Neuronal stem cell (in vitro differentiated cells): ENCODE results near the gene MBOAT7. TPM values are rescaled to one million over a fixed set of nuclear protein-coding genes. Genes with fewer than 3 reads are reported as not detected.

Experiments
- DNase-seq: peaks from one replicate; pipeline ENCODE4 v3.0.0-alpha.2; 2013; ENCODE audit warnings: low spot score
- H2AFZ ChIP-seq: one replicate; pipeline ENCODE4 v1.6.1; 2013; ENCODE audit warnings: mild to moderate bottlenecking, low read length, inconsistent platforms
- H2AK5ac ChIP-seq: 2 replicates; pipeline ENCODE4 v1.6.1; 2013; ENCODE audit warnings: low read depth, mild to moderate bottlenecking, inconsistent platforms, low read length, moderate library complexity, mixed read lengths
- H2BK120ac ChIP-seq: 2 replicates; pipeline ENCODE4 v1.6.1; 2013; ENCODE audit warnings: low read depth, mild to moderate bottlenecking, inconsistent platforms, low read length, moderate library complexity, mixed read lengths
- H2BK12ac ChIP-seq: one replicate; pipeline ENCODE4 v1.6.1; 2013; ENCODE audit warnings: low read length, inconsistent platforms
- H2BK15ac ChIP-seq: 2 replicates; pipeline ENCODE4 v1.6.1; 2013; ENCODE audit warnings: mild to moderate bottlenecking, low read length, inconsistent platforms, mixed read lengths
- H2BK5ac ChIP-seq: one replicate; pipeline ENCODE4 v1.6.1; 2013; ENCODE audit warnings: inconsistent platforms, mild to moderate bottlenecking, low read length, moderate library complexity
- H3K14ac ChIP-seq: one replicate; pipeline ENCODE4 v1.6.1; 2013; ENCODE audit warnings: low read length, inconsistent platforms
- H3K18ac ChIP-seq: 2 replicates; pipeline ENCODE4 v1.6.1; 2013; ENCODE audit warnings: low read length, inconsistent platforms
- H3K23ac ChIP-seq: 2 replicates; pipeline ENCODE4 v1.6.1; 2013; ENCODE audit warnings: low read depth, mild to moderate bottlenecking, mixed read lengths, low read length, inconsistent platforms; ENCODE audit not compliant: poor library complexity
- H3K27ac ChIP-seq: replicated peaks from 3 replicates; pipeline ENCODE4 v1.5.1; 2013; ENCODE audit warnings: low read length, inconsistent platforms
- H3K27me3 ChIP-seq, 3 experiments: 2 replicates each; pipeline ENCODE4 v1.6.1; 2013; ENCODE audit warnings: low read length in 3 of 3, mild to moderate bottlenecking in 2 of 3, inconsistent platforms in 1 of 3, low read depth in 1 of 3, mixed read lengths in 1 of 3, moderate library complexity in 1 of 3; ENCODE audit not compliant: control insufficient read depth in 3 of 3, insufficient read depth in 3 of 3
- H3K36me3 ChIP-seq, 2 donors: replicated peaks in 1 of 2; 2 replicates each; pipeline ENCODE4 v1.6.1; 2013; ENCODE audit warnings: low read length in 2 of 2; ENCODE audit not compliant: control insufficient read depth in 2 of 2, insufficient read depth in 2 of 2
- H3K4ac ChIP-seq: 2 replicates; pipeline ENCODE4 v1.6.1; 2013; ENCODE audit warnings: inconsistent platforms, mild to moderate bottlenecking, low read length, moderate library complexity
- H3K4me1 ChIP-seq, 2 donors: 1 replicate in 1 of 2; 2 replicates in 1 of 2; pipeline ENCODE4 v1.6.1; 2013; ENCODE audit warnings: low read length in 2 of 2, low read depth in 1 of 2; ENCODE audit not compliant: control insufficient read depth in 2 of 2, insufficient read depth in 1 of 2
- H3K4me2 ChIP-seq: one replicate; pipeline ENCODE4 v1.6.1; 2013; ENCODE audit warnings: mild to moderate bottlenecking, low read length, inconsistent platforms; ENCODE audit not compliant: insufficient read depth, poor library complexity, severe bottlenecking
- H3K4me3 ChIP-seq, 2 donors: 2 replicates each; pipeline ENCODE4 v1.5.1; 2013; ENCODE audit warnings: low read length in 2 of 2, mild to moderate bottlenecking in 2 of 2, inconsistent platforms in 1 of 2, moderate library complexity in 1 of 2
- H3K79me1 ChIP-seq: one replicate; pipeline ENCODE4 v1.6.1; 2013; ENCODE audit warnings: low read depth, mild to moderate bottlenecking, inconsistent platforms, low read length, moderate library complexity
- H3K9ac ChIP-seq: one replicate; pipeline ENCODE4 v1.6.1; 2013; ENCODE audit warnings: mild to moderate bottlenecking, low read depth, low read length, inconsistent platforms; ENCODE audit not compliant: poor library complexity
- H3K9me3 ChIP-seq, 2 donors: replicated peaks in 1 of 2; 2 replicates each; pipeline versions ENCODE3 to v1.6.1; 2013; ENCODE audit warnings: low read length in 2 of 2, mild to moderate bottlenecking in 2 of 2, inconsistent platforms in 1 of 2, low read depth in 1 of 2, mixed read lengths in 1 of 2, moderate library complexity in 1 of 2; ENCODE audit not compliant: control insufficient read depth in 2 of 2, insufficient read depth in 1 of 2
- H4K8ac ChIP-seq: one replicate; pipeline ENCODE4 v1.6.1; 2013; ENCODE audit warnings: low read depth, mild to moderate bottlenecking, inconsistent platforms, low read length, moderate library complexity
- H4K91ac ChIP-seq: one replicate; pipeline ENCODE4 v1.6.1; 2013; ENCODE audit warnings: low read length, low read depth, mild to moderate bottlenecking, inconsistent platforms; ENCODE audit not compliant: poor library complexity
- WGBS, 2 donors: extraction: QIAGEN DNeasy Blood & Tissue Kit; methylation state at CpG; one replicate each; pipeline ENCODE4 v1.1.7; 2013; ENCODE audit warnings: missing lambda C conversion rate in 2 of 2, mixed read lengths in 1 of 2; ENCODE audit not compliant: insufficient read length in 2 of 2, insufficient replicate concordance in 1 of 2; ENCODE audit errors: extremely low coverage in 2 of 2; 5-methylcytosine and 5-hydroxymethylcytosine counted together
- polyA plus RNA-seq, 2 experiments: library from polyadenylated mRNA; stranded (reverse); fragments of 200-250 nt; gene quantifications; one replicate each; pipeline ENCODE4 v1.2.3, GENCODE V29; 2013

The MBOAT7 gene, protein sequence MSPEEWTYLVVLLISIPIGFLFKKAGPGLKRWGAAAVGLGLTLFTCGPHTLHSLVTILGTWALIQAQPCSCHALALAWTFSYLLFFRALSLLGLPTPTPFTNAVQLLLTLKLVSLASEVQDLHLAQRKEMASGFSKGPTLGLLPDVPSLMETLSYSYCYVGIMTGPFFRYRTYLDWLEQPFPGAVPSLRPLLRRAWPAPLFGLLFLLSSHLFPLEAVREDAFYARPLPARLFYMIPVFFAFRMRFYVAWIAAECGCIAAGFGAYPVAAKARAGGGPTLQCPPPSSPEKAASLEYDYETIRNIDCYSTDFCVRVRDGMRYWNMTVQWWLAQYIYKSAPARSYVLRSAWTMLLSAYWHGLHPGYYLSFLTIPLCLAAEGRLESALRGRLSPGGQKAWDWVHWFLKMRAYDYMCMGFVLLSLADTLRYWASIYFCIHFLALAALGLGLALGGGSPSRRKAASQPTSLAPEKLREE
- polyA plus RNA-seq (2013, experiment 1 of 2), result 76.6 TPM
- 77.6 TPM for polyA plus RNA-seq (2013, experiment 2 of 2)

DNA sequence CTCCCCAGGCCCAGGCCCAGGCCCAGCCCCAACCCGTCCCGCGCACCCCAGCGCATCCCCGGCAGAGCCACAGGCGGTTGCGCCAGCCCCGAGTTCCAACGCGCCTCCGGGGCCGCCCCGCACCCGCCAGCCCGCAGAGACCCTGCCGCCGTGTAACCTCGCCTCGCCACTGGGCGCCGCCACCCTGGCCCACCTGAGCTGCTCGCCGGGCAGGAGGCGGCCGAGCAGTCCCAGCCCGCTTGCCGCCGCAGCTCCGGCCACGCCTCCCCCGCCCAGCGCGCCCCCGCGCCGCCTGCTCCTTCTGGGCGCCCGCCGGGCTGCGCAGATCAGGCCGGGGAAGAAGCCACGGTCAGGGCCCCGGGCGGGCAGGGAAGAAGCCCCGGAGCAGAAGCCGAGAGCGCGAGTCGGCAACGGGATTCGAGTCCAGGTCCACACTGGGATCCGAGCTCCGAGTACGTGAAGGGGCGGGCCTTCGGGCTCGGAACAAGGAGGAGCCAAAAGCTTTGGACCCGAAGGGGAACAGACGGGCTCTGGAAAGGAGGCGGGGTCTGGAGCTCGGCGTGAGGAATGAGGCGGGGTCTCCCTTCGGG is at the start of gene MBOAT7:
Gene MBOAT7, minus strand, starts transcription at position 436 of the 590 bp plus-strand sequence. CDS start 1,072 bp downstream, outside the sequence.
- no CpG with 5 or more reads among the region's 64 CpGs for WGBS, 2 donors

DNA sequence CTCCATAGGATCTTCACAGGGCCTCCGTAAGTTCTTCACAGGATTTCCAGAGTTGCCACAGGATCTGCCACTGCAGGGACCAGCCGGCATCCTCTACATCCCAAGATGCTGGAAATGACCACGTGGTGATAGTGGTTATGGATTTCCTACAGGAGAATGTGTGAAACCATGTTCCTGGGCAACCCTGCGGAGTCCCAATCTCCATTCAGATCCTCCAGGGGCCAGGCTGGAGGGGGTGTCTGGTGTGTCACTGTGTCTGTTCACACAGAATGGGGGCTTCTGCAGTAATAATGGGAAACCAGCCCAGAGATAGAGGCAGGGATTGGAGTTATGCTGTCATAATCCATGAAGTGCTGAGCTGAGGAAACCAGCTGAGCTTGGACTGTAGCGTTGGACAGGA is 44.6 kb upstream of the MBOAT7 start:
- no peak overlapping the region for H2AK5ac ChIP-seq
- peaks cover 0 to 2% of the 10 kb centered on the region in 2 donors for H3K4me1 ChIP-seq
- no peak overlapping the region for H3K23ac ChIP-seq
- no CpG with 5 or more reads among the region's 5 CpGs for WGBS, 2 donors
- no peak overlapping the region for H3K9ac ChIP-seq
- H3K18ac ChIP-seq, result no peak overlapping the region
- H2BK15ac ChIP-seq, result no peak overlapping the region
- no peak for DNase-seq
- no peak overlapping the region for H3K27ac ChIP-seq
- no peak overlapping the region for H4K8ac ChIP-seq
- no peak overlapping the region for H3K4me3 ChIP-seq
- no peak overlapping the region for H2BK12ac ChIP-seq
- no peak overlapping the region for H3K4ac ChIP-seq
- peaks cover 5% of the 10 kb centered on the region in 2 donors for H3K9me3 ChIP-seq
- no peaks in the 10 kb centered on the region for H3K79me1 ChIP-seq
- no peak overlapping the region for H2BK120ac ChIP-seq
- peaks cover 0 to 9% (median 0%) of the 10 kb centered on the region in 3 experiments for H3K27me3 ChIP-seq
- H3K36me3 ChIP-seq, result no peaks in the 10 kb centered on the region
- no peak overlapping the region for H3K4me2 ChIP-seq
- no peak overlapping the region for H4K91ac ChIP-seq
- H2BK5ac ChIP-seq, result no peak overlapping the region
- no peak overlapping the region for H3K14ac ChIP-seq
- no peak overlapping the region for H2AFZ ChIP-seq

More for the DNA sequence above, at the start of gene MBOAT7:
- H2BK15ac ChIP-seq, result peak within 1 kb of the TSS; percentile 97
- peak within 1 kb of the TSS; percentile 84 for H3K4ac ChIP-seq
- no peaks in the 10 kb centered on the region for H3K27me3 ChIP-seq
- DNase-seq, result no peak
- H2BK12ac ChIP-seq, result peak within 1 kb of the TSS; percentile 58
- H3K36me3 ChIP-seq, result peaks cover 20 to 42% of the 10 kb centered on the region in 2 donors
- peak within 1 kb of the TSS; percentile 63 for H2AK5ac ChIP-seq
- H2AFZ ChIP-seq, result peak within 1 kb of the TSS; percentile 98
- H3K23ac ChIP-seq, result peak within 1 kb of the TSS; percentile 95
- H3K9ac ChIP-seq, result peak within 1 kb of the TSS; percentile 99
- H2BK5ac ChIP-seq, result peak within 1 kb of the TSS; percentile 97
- peaks cover 8% of the 10 kb centered on the region in 2 donors for H3K4me1 ChIP-seq
- peak within 1 kb of the TSS; percentile 94 for H3K14ac ChIP-seq
- peak within 1 kb of the TSS; percentile 100 for H3K18ac ChIP-seq
- H3K4me3 ChIP-seq, result peak within 1 kb of the TSS; percentile 77 to 96
- peak within 1 kb of the TSS; percentile 91 for H3K4me2 ChIP-seq
- peak within 1 kb of the TSS; percentile 98 for H3K27ac ChIP-seq
- peak within 1 kb of the TSS; percentile 94 for H2BK120ac ChIP-seq
- H4K8ac ChIP-seq, result peak within 1 kb of the TSS; percentile 43
- H3K79me1 ChIP-seq, result peaks cover 15% of the 10 kb centered on the region
- H3K9me3 ChIP-seq, result no peaks in the 10 kb centered on the region
- peak within 1 kb of the TSS; percentile 85 for H4K91ac ChIP-seq

DNA sequence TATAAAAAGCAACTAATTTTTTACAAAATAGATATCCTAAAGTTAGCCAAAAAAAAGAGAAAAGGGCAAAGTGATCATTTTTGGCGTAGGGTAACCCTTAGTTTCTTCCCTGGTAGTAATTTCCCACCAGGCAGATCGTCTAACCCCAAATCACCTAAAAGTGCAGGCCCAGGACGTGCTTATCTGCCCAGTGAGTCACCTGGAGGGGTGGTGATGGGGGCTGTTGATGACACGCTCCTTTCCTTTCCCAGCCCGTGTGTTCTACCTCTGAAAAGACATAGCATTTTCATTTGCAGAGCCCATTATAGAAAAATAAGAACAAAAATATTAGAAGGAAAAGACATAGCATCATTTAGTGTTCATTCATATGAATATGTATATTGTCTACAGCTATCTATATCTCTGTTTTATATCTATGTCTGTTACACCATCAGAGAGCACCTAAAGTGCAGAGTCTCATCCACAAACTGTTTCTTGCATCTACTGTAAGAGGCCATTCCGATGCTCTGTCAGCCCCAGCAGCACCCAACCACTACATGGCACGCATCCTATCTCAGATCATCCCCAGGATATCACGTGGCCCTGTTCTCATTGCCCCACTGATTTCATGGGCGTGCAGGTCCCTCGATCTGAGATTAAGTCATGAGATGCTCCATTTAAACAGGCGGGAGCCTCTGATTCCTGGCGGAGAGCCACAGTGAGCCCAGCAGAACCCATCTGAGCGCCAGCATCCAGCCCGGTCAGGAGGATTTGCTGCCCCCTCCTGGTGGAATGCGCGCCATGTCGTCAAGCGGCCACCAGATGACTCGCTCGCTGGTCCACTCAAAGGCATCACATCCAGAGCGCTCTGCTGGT is 41.9 kb upstream of the MBOAT7 start:
- Histone ChIP-seq H2AFZ (peak overlapping the region; percentile 52), H3K4me1 (peaks cover 0 to 2% of the 10 kb centered on the region in 2 donors), H3K4me3 (no peak overlapping the region), H3K23ac (no peak overlapping the region), H4K91ac (no peak overlapping the region), H3K18ac (no peak overlapping the region), H2BK12ac (no peak overlapping the region), H3K27me3 (peaks cover 0 to 4% (median 0%) of the 10 kb centered on the region in 3 experiments), H3K36me3 (no peaks in the 10 kb centered on the region), H3K4ac (no peak overlapping the region), H3K9me3 (peaks cover 5% of the 10 kb centered on the region in 2 donors), H2BK120ac (no peak overlapping the region), H3K4me2 (no peak overlapping the region), H2AK5ac (no peak overlapping the region), H3K9ac (no peak overlapping the region), H3K27ac (no peak overlapping the region), H4K8ac (no peak overlapping the region), H3K79me1 (no peaks in the 10 kb centered on the region), H2BK15ac (no peak overlapping the region), H3K14ac (no peak overlapping the region), H2BK5ac (no peak overlapping the region)
- peak; percentile 68 for DNase-seq
- no CpG with 5 or more reads among the region's 21 CpGs for WGBS, 2 donors
